ENCODE results near the gene AKAP13. TPM values are rescaled to one million over a fixed set of nuclear protein-coding genes. Genes with fewer than 3 reads are reported as not detected.

AKAP13 gene
- total and polyA plus RNA-seq, 7 donors, result 21.6 to 142 (median 98.5) TPM

- no peak for DNase-seq
- TF ChIP-seq POLR2A (IDR thresholded peaks at IDR 0.05) (no peak), EP300 (IDR thresholded peaks at IDR 0.05) (no peak), POLR2AphosphoS5 (IDR thresholded peaks at IDR 0.05) (no peak)
- TF ChIP-seq, protein P1, sequence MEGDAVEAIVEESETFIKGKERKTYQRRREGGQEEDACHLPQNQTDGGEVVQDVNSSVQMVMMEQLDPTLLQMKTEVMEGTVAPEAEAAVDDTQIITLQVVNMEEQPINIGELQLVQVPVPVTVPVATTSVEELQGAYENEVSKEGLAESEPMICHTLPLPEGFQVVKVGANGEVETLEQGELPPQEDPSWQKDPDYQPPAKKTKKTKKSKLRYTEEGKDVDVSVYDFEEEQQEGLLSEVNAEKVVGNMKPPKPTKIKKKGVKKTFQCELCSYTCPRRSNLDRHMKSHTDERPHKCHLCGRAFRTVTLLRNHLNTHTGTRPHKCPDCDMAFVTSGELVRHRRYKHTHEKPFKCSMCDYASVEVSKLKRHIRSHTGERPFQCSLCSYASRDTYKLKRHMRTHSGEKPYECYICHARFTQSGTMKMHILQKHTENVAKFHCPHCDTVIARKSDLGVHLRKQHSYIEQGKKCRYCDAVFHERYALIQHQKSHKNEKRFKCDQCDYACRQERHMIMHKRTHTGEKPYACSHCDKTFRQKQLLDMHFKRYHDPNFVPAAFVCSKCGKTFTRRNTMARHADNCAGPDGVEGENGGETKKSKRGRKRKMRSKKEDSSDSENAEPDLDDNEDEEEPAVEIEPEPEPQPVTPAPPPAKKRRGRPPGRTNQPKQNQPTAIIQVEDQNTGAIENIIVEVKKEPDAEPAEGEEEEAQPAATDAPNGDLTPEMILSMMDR (IDR thresholded peaks at IDR 0.05), result no peak
- intact Hi-C loops (cut with DNase I), result no loop called here
- H3K4me1 ChIP-seq, result peaks cover 0 to 14% (median 9%) of the 10 kb centered on the region in 4 donors
- H3K4me3 ChIP-seq, result no peak overlapping the region
- H3K9me3 ChIP-seq, result no peaks in the 10 kb centered on the region
- no peaks in the 10 kb centered on the region for H3K27me3 ChIP-seq
- no peak overlapping the region for H3K27ac ChIP-seq
- H3K36me3 ChIP-seq, result no peaks in the 10 kb centered on the region
Measured at GRCh38 chr15:85353516-85353915, 26.9 kb upstream of the AKAP13 start.

GRCh38 chr15:85354461-85354860, 25.9 kb upstream of the AKAP13 start:
- Histone ChIP-seq H3K27me3 (no peaks in the 10 kb centered on the region), H3K4me3 (no peak overlapping the region), H3K36me3 (no peaks in the 10 kb centered on the region), H3K4me1 (peaks cover 0 to 14% (median 9%) of the 10 kb centered on the region in 4 donors), H3K9me3 (no peaks in the 10 kb centered on the region), H3K27ac (no peak overlapping the region)
- intact Hi-C loops (cut with DNase I), result no loop called here
- DNase-seq, result no peak
- TF ChIP-seq POLR2AphosphoS5 (IDR thresholded peaks at IDR 0.05) (no peak), POLR2A (IDR thresholded peaks at IDR 0.05) (no peak), EP300 (IDR thresholded peaks at IDR 0.05) (no peak)
- TF ChIP-seq, protein P1 (IDR thresholded peaks at IDR 0.05), result no peak
- 75 to 83% methylated on average over 4 of the region's 4 CpGs for WGBS, 2 donors

DNA sequence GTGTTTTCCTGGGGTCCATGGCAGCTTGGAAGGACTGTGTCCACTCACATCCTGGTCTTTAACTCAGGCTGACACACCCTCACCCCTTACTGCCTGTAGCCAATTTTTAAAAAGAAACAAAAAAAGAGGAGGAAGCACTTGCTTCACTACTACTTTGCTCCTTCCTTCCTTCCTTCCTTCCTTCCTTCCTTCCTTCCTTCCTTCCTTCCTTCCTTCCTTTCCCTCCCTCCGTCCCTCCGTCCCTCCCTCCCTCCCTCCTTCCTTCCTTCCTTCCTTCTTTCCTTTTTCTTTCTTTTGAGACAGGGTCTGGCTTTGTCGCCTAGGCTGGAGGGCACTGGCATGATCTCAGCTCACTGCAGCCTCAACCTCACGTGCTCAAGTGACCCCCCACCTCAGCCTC, 25.5 kb upstream of the AKAP13 start:
- H3K27me3 ChIP-seq, result no peaks in the 10 kb centered on the region
- TF ChIP-seq, protein P1 (IDR thresholded peaks at IDR 0.05), result no peak
- TF ChIP-seq EP300 (IDR thresholded peaks at IDR 0.05) (no peak), POLR2A (IDR thresholded peaks at IDR 0.05) (no peak), POLR2AphosphoS5 (IDR thresholded peaks at IDR 0.05) (no peak)
- no peak overlapping the region for H3K4me3 ChIP-seq
- WGBS, 2 donors, result 77 to 93% methylated on average over 4 of the region's 4 CpGs
- intact Hi-C loops (cut with DNase I), result no loop called here
- no peak overlapping the region for H3K27ac ChIP-seq
- no peaks in the 10 kb centered on the region for H3K9me3 ChIP-seq
- peaks cover 0 to 14% (median 9%) of the 10 kb centered on the region in 4 donors for H3K4me1 ChIP-seq
- DNase-seq, result no peak
- H3K36me3 ChIP-seq, result no peaks in the 10 kb centered on the region

DNA sequence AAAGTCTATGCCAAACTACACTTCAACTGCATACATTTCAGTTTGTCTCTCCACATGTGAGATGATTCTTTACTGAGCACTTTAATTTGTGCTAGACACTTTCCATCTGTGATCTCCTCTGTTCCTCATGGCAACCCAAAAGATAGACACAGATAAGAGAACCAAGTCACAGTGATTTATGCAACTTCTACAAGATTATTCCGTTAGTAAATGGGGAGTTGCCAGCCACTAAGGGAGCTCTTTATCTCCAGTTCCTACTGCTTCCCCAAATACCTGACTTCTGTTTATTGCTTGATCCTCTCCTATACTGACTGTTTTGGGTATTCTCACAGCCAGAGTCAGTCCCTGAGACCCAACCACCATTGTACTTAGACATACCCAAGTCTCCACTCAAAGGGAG, 24.1 kb upstream of the AKAP13 start:
- no peaks in the 10 kb centered on the region for H3K27me3 ChIP-seq
- no peaks in the 10 kb centered on the region for H3K36me3 ChIP-seq
- H3K4me3 ChIP-seq, result no peak overlapping the region
- intact Hi-C loops (cut with DNase I), result no loop called here
- 50 to 71% methylated on average over 1 of the region's 1 CpG for WGBS, 2 donors
- no peak for TF ChIP-seq POLR2A (IDR thresholded peaks at IDR 0.05)
- TF ChIP-seq POLR2AphosphoS5 (IDR thresholded peaks at IDR 0.05), result no peak
- TF ChIP-seq, protein P1 (IDR thresholded peaks at IDR 0.05), result no peak
- TF ChIP-seq EP300 (IDR thresholded peaks at IDR 0.05), result no peak
- no peak for DNase-seq
- no peaks in the 10 kb centered on the region for H3K9me3 ChIP-seq
- peaks cover 0 to 14% (median 9%) of the 10 kb centered on the region in 4 donors for H3K4me1 ChIP-seq
- H3K27ac ChIP-seq, result peak overlapping the region in 1 of 4 donors; percentile 77

GRCh38 chr15:85361323-85361722, 19.1 kb upstream of the AKAP13 start:
- WGBS, 2 donors, result 73 to 88% methylated on average over 4 of the region's 4 CpGs

More at GRCh38 chr15:85361323-85361722, 19.1 kb upstream of the AKAP13 start:
- Histone ChIP-seq H3K27me3 (no peaks in the 10 kb centered on the region), H3K27ac (peak overlapping the region in 1 of 4 donors; percentile 54), H3K36me3 (no peaks in the 10 kb centered on the region), H3K4me1 (peaks cover 0 to 14% (median 9%) of the 10 kb centered on the region in 4 donors), H3K9me3 (no peaks in the 10 kb centered on the region), H3K4me3 (no peak overlapping the region)
- no peak for DNase-seq
- TF ChIP-seq EP300 (IDR thresholded peaks at IDR 0.05) (no peak), POLR2AphosphoS5 (IDR thresholded peaks at IDR 0.05) (no peak), POLR2A (IDR thresholded peaks at IDR 0.05) (no peak)
- TF ChIP-seq, protein P1 (IDR thresholded peaks at IDR 0.05), result no peak
- intact Hi-C loops (cut with DNase I), result no loop called here
